Kidney (tissue), 14 donors: ENCODE measurements around the gene LRRC8C. TPM values are rescaled to one million over a fixed set of nuclear protein-coding genes. Genes with fewer than 3 reads are reported as not detected.

Experiments used
- DNase-seq, 5 donors: peaks; one replicate each; pipeline ENCODE4 v3.0.0-alpha.2; 2013 to 2020
- FAIRE-seq: peaks from 2 replicates; lab custom pipeline; 2012; peaks lifted over from hg19 to GRCh38; lab: Jason Lieb, UNC
- H3K27ac ChIP-seq, 2 donors: one replicate each; pipeline ENCODE4 v1.7.0; 2013; ENCODE audit warnings: low read depth in 2 of 2, low read length in 2 of 2, inconsistent platforms in 1 of 2
- H3K27me3 ChIP-seq: one replicate; pipeline ENCODE4 v1.7.1; 2013; ENCODE audit warnings: low read length, inconsistent platforms; ENCODE audit not compliant: control insufficient read depth, insufficient read depth
- H3K36me3 ChIP-seq, 3 donors: one replicate each; pipeline versions ENCODE4 v1.7.0 to v1.7.1; 2013; ENCODE audit warnings: low read length in 3 of 3, control low read depth in 1 of 3, inconsistent platforms in 1 of 3; ENCODE audit not compliant: insufficient read depth in 3 of 3, control insufficient read depth in 2 of 3
- H3K4me1 ChIP-seq, 3 donors: one replicate each; pipeline versions ENCODE4 v1.7.0 to v1.7.1; 2013; ENCODE audit warnings: low read length in 3 of 3, inconsistent platforms in 1 of 3, low read depth in 1 of 3; ENCODE audit not compliant: control insufficient read depth in 2 of 3, insufficient read depth in 2 of 3
- H3K4me3 ChIP-seq, 3 donors: one replicate each; pipeline versions ENCODE4 v1.7.0 to v1.8.1; 2013; ENCODE audit warnings: low read length in 3 of 3, control low read depth in 1 of 3, inconsistent platforms in 1 of 3
- H3K9ac ChIP-seq, 3 donors: one replicate each; pipeline versions ENCODE4 v1.7.0 to v1.7.1; 2013; ENCODE audit warnings: low read length in 3 of 3, control low read depth in 1 of 3, inconsistent platforms in 1 of 3
- H3K9me3 ChIP-seq, 3 donors: one replicate each; pipeline versions ENCODE4 v1.7.0 to v1.7.1; 2013; ENCODE audit warnings: low read length in 3 of 3, control low read depth in 1 of 3, inconsistent platforms in 1 of 3; ENCODE audit not compliant: control insufficient read depth in 2 of 3, insufficient read depth in 1 of 3
- intact Hi-C: fragments of 100-400 bp; cut with DNase I; formaldehyde crosslinking; loops from one replicate; pipeline ENCODE4 v1.11.1; 2022
- polyA plus RNA-seq: library from polyadenylated mRNA; stranded (reverse); fragments of 350-450 nt; fragmentation: Illumina TruSeq; extraction: RNeasy Lipid Tissue Mini Kit (QIAGEN cat#74804); gene quantifications from one replicate; pipeline ENCODE4 v1.2.3, GENCODE V29; 2014; ENCODE audit warnings: low read depth, low replicate concordance; ENCODE audit not compliant: insufficient read depth
- total RNA-seq: library from RNA; stranded (reverse); fragmentation: NEBNext Ultra II Directional; extraction: Animal tissue kit (Norgen Biotek cat#: 25700); gene quantifications from one replicate; pipeline ENCODE4 v1.2.1, GENCODE V29; 2021
- TF ChIP-seq, protein P1 (sequence below): IDR thresholded peaks from 3 replicates; pipeline ENCODE4 v1.5.1; 2012; ENCODE audit warnings: mild to moderate bottlenecking, moderate library complexity, borderline replicate concordance; ENCODE audit not compliant: insufficient read depth; ENCODE audit errors: extremely low read depth
- donor health status: control.
- donor health status: control.
- donor health status: control.
- donor health status: control.
- donor health status: control.
- donor health status: DM: yes; HTN: yes; CAD: no.
- donor health status: Normal renal cell carcinoma (clear cell type).

Gene LRRC8C
- total and polyA plus RNA-seq, 2 donors from 2014 or later, result 2.6 to 12.7 TPM

DNA sequence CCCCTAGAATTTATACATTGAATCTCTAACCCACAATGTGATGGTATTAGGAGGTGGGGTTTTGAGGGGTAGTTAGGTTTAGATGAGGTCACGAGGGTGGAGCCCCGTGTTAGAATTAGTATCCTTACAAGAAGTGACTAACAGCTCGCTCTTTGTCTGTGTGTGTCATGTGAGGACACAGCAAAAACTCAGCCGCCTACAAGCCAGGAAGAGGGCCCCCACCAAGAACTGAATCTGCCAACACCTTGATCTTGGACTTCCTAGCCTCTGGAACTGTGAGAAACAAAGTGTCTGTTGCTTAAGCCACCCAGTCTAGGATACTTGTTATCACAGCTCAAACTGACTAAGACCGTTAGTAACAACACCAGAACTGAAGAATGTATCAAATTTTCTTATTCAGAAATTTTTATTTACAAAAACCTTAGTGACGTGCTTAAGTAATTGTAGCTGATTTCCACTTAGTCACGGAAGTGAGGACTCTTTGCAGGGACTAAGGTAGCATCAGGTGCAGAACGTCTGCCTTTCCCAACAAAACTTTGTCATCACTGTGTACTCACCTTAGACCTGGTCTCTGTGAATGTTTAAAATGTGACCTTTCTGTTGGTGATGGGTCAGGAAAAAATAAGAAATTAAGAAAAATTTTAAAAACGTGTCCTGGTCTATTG lies 24.5 kb upstream of the LRRC8C start:
- Histone ChIP-seq H3K27ac (peak overlapping the region in 1 of 2 donors; percentile 8), H3K4me3 (no peak overlapping the region), H3K4me1 (peaks cover 0 to 5% (median 0%) of the 10 kb centered on the region in 3 donors), H3K36me3 (no peaks in the 10 kb centered on the region), H3K9ac (no peak overlapping the region), H3K9me3 (no peaks in the 10 kb centered on the region), H3K27me3 (no peaks in the 10 kb centered on the region)
- intact Hi-C loops, result no loop called here
- DNase-seq (no peak), FAIRE-seq (no peak)
- TF ChIP-seq, protein P1, sequence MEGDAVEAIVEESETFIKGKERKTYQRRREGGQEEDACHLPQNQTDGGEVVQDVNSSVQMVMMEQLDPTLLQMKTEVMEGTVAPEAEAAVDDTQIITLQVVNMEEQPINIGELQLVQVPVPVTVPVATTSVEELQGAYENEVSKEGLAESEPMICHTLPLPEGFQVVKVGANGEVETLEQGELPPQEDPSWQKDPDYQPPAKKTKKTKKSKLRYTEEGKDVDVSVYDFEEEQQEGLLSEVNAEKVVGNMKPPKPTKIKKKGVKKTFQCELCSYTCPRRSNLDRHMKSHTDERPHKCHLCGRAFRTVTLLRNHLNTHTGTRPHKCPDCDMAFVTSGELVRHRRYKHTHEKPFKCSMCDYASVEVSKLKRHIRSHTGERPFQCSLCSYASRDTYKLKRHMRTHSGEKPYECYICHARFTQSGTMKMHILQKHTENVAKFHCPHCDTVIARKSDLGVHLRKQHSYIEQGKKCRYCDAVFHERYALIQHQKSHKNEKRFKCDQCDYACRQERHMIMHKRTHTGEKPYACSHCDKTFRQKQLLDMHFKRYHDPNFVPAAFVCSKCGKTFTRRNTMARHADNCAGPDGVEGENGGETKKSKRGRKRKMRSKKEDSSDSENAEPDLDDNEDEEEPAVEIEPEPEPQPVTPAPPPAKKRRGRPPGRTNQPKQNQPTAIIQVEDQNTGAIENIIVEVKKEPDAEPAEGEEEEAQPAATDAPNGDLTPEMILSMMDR, result no peak

DNA sequence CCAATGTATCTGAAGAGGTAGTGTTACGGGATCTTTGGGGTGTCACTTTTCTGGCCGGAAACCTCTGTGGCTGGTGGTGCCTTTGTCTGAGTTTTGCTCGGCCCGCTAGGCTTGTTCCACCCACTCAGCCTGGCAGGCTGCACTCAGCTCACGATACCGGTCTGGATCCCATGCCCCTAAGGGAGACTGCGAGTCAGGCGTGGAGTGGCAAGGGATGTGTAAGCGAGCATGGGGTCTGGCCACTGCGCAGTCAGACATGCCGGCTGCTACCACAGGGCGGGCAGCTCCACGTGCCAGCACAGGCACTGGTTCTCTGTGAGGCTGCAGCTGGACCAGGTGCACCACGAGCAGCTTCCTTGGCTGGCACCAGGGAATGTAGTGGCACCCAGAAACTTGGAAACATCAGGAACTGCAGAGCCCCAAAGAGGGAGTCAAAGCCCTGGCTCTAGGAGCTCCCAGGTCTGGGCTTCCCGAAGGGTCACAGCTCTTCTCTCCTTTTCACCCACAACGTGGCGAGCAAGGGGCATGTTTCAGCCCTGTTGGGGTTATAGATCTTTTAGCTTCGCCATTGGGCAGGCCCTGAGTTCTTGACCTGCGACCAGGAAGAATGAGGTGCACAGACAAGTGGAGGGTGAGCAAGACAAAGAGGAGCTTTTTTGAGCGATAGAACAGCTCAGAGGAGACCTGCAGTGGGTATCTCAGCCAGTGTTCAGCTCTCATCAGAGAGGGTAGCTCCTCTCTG lies 23.8 kb upstream of the LRRC8C start:
- Histone ChIP-seq H3K27me3 (no peaks in the 10 kb centered on the region), H3K9me3 (no peaks in the 10 kb centered on the region), H3K4me1 (peaks cover 0 to 5% (median 0%) of the 10 kb centered on the region in 3 donors), H3K27ac (no peak overlapping the region), H3K4me3 (no peak overlapping the region), H3K9ac (no peak overlapping the region), H3K36me3 (no peaks in the 10 kb centered on the region)
- FAIRE-seq (no peak), DNase-seq (peak in 1 of 5 donors; percentile 76)
- TF ChIP-seq, protein P1, result no peak
- intact Hi-C loops, result no loop called here

DNA sequence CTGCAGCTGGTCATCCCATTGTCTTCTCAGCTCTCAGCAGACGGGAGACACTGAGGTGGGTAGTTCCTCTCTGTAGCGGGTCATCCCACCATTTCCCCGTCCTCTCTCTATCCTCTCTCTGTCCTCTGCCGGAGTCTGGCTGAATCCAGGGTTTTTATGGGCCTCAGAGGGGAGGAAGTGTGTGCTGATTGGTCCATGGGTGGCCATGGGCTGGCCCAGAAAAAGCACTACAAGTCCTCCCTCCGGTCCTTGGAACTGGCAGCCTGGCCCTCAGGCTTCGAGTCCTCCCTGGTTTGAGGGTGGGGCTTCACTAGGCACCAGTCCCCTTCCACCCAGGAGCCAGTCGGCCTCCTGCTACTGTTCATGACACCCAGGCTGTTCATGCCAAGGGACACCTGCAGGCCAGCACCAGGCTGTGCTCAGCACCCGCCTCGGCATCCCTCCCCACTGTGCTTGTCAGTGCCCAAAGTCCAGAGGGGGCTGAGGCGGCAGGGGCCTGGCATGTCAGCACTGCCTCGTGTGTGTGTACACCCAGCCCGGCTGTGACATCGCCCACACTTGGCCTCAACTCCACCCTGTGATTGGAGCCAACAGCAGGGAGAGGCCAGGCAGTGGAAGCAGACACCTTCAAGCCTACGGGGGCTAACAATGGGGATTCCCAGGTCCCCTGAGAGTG lies 23.0 kb upstream of the LRRC8C start:
- no peak overlapping the region for H3K4me3 ChIP-seq
- H3K27ac ChIP-seq, result no peak overlapping the region
- H3K9me3 ChIP-seq, result no peaks in the 10 kb centered on the region
- peaks cover 0 to 5% (median 0%) of the 10 kb centered on the region in 3 donors for H3K4me1 ChIP-seq
- no peak overlapping the region for H3K9ac ChIP-seq
- H3K27me3 ChIP-seq, result no peaks in the 10 kb centered on the region
- H3K36me3 ChIP-seq, result no peaks in the 10 kb centered on the region
- TF ChIP-seq, protein P1, result no peak
- intact Hi-C loops, result no loop called here
- FAIRE-seq (no peak), DNase-seq (no peak)
